ENCODE data around the gene SHISA8. TPM values are rescaled to one million over a fixed set of nuclear protein-coding genes. Genes with fewer than 3 reads are reported as not detected.

The SHISA8 gene
- total RNA-seq, 3 donors from 2014 or later, result not detected

- Histone ChIP-seq H3K9me3 (no peaks in the 10 kb centered on the region), H3K36me3 (ENCODE audit: low read depth) (no peaks in the 10 kb centered on the region), H3K4me1 (ENCODE audit: low read depth) (peaks cover 13% of the 10 kb centered on the region), H3K4me3 (peak within 1 kb of the TSS; percentile 23)
- intact Hi-C loops (cut with DNase I, micrococcal nuclease), result loop anchor here in 1 of 2 donors (10.0 kb wide), 2 partner anchors 202 to 252 kb away; partner anchors contain the start of gene MEI1
- no peak for TF ChIP-seq CTCF (IDR thresholded peaks at IDR 0.05)
- DNase-seq (peak; percentile 93 to 95 (median 94)), ATAC-seq (peak; percentile 97)
These were observed 32.0 kb upstream of the SHISA8 start, which contains the start of gene CENPM for GRCh38 chr22:41946629-41947423. TSS of gene CENPM (minus strand) at chr22:41947152. CDS start at chr22:41947076, 76 bp downstream.

- no peak for ATAC-seq
- TF ChIP-seq CTCF (IDR thresholded peaks at IDR 0.05), result no peak
- intact Hi-C loops (cut with DNase I, micrococcal nuclease), result loop anchor here (5.0 to 10.0 kb wide), 3 partner anchors 199 to 251 kb away; partner anchors contain the start of gene MEI1 (in 1 of the 2)
These were observed 28.9 kb upstream of the SHISA8 start for GRCh38 chr22:41943661-41944209.

GRCh38 chr22:41940832-41941765, 26.2 kb upstream of the SHISA8 start:
- H3K36me3 ChIP-seq (ENCODE audit: low read depth), result no peaks in the 10 kb centered on the region
- H3K4me3 ChIP-seq, result no peak overlapping the region
- peak; percentile 67 for TF ChIP-seq CTCF (IDR thresholded peaks at IDR 0.05)
- intact Hi-C loops (cut with DNase I, micrococcal nuclease), result loop anchor here (5.0 to 10.0 kb wide), 3 partner anchors 196 to 249 kb away; partner anchors contain the start of gene MEI1 (in 1 of the 2)
- peaks cover 27% of the 10 kb centered on the region for H3K4me1 ChIP-seq (ENCODE audit: low read depth)
- peak; percentile 82 for ATAC-seq
- DNase-seq, result peak; percentile 90 to 93 (median 93)
- no peaks in the 10 kb centered on the region for H3K9me3 ChIP-seq

More at GRCh38 chr22:41943661-41944209, 28.9 kb upstream of the SHISA8 start:
- peak in 2 of 3 donors; percentile 50 to 81 for DNase-seq
- Histone ChIP-seq H3K4me3 (no peak overlapping the region), H3K9me3 (no peaks in the 10 kb centered on the region), H3K4me1 (ENCODE audit: low read depth) (peaks cover 27% of the 10 kb centered on the region), H3K36me3 (ENCODE audit: low read depth) (no peaks in the 10 kb centered on the region)

GRCh38 chr22:41939981-41940831, 25.3 kb upstream of the SHISA8 start:
- peaks cover 23% of the 10 kb centered on the region for H3K4me1 ChIP-seq (ENCODE audit: low read depth)
- no peaks in the 10 kb centered on the region for H3K36me3 ChIP-seq (ENCODE audit: low read depth)
- DNase-seq, result peak; percentile 89 to 97 (median 93)
- no peak for TF ChIP-seq CTCF (IDR thresholded peaks at IDR 0.05)
- no peak overlapping the region for H3K4me3 ChIP-seq
- H3K9me3 ChIP-seq, result no peaks in the 10 kb centered on the region
- intact Hi-C loops (cut with DNase I, micrococcal nuclease), result loop anchor here (5.0 to 10.0 kb wide), 3 partner anchors 195 to 248 kb away; partner anchors contain the start of gene MEI1 (in 1 of the 2)
- ATAC-seq, result peak; percentile 83

All from mucosa of descending colon (tissue), 3 donors.